Hepatocyte (in vitro differentiated cells): ENCODE results near the gene TH. TPM values are rescaled to one million over a fixed set of nuclear protein-coding genes. Genes with fewer than 3 reads are reported as not detected.

ENCODE experiments used
- DNase-seq: peaks from one replicate; pipeline ENCODE4 v3.0.0-alpha.2; 2016; ENCODE audit warnings: low spot score
- H2AFZ ChIP-seq: fragments of 200-600 bp; sonication (generic); 2 replicates; pipeline ENCODE4 v1.6.0; 2016; ENCODE audit warnings: antibody characterized with exemption, mild to moderate bottlenecking
- H3K27ac ChIP-seq: fragments of 200-600 bp; sonication (generic); 2 replicates; pipeline ENCODE4 v1.5.1; 2016; ENCODE audit warnings: mild to moderate bottlenecking
- H3K27me3 ChIP-seq: fragments of 200-600 bp; sonication (generic); 2 replicates; pipeline ENCODE4 v1.6.1; 2016
- H3K36me3 ChIP-seq: fragments of 200-600 bp; sonication (generic); replicated peaks from 2 replicates; pipeline ENCODE4 v1.5.1; 2016; ENCODE audit warnings: low read depth; ENCODE audit not compliant: insufficient read depth
- H3K4me1 ChIP-seq: fragments of 200-600 bp; sonication (generic); 2 replicates; pipeline ENCODE4 v1.5.1; 2016; ENCODE audit warnings: mild to moderate bottlenecking, moderate library complexity; ENCODE audit not compliant: insufficient read depth
- H3K4me2 ChIP-seq: fragments of 200-600 bp; sonication (generic); 2 replicates; pipeline ENCODE4 v1.6.0; 2016
- H3K4me3 ChIP-seq: fragments of 200-600 bp; sonication (generic); 2 replicates; pipeline ENCODE4 v1.5.1; 2016; ENCODE audit warnings: mild to moderate bottlenecking
- H3K79me2 ChIP-seq: fragments of 200-600 bp; sonication (generic); 2 replicates; pipeline ENCODE4 v1.6.0; 2017; ENCODE audit warnings: mild to moderate bottlenecking
- H3K9me2 ChIP-seq: fragments of 200-600 bp; sonication (generic); replicated peaks from 2 replicates; pipeline ENCODE4 v1.6.0; 2017; ENCODE audit warnings: mild to moderate bottlenecking; ENCODE audit not compliant: insufficient read depth
- H3K9me3 ChIP-seq: fragments of 200-600 bp; sonication (generic); 2 replicates; pipeline ENCODE4 v1.5.1; 2016; ENCODE audit warnings: low read depth, mild to moderate bottlenecking
- H4K20me1 ChIP-seq: fragments of 200-600 bp; sonication (generic); 2 replicates; pipeline ENCODE4 v1.6.0; 2016; ENCODE audit warnings: mild to moderate bottlenecking; ENCODE audit not compliant: insufficient read depth, poor library complexity, severe bottlenecking
- EZH2 ChIP-seq: fragments of 200-600 bp; sonication (generic); IDR thresholded peaks from 2 replicates; pipeline ENCODE4 v1.6.1; 2016; ENCODE audit warnings: antibody characterized with exemption, mild to moderate bottlenecking, borderline replicate concordance
- EZH2phosphoT487 ChIP-seq: fragments of 200-600 bp; sonication (generic); IDR thresholded peaks from one replicate; pipeline ENCODE4 v1.6.1; 2018; ENCODE audit warnings: antibody characterized with exemption, mild to moderate bottlenecking, low read depth, moderate library complexity; ENCODE audit not compliant: unreplicated experiment, severe bottlenecking
- WGBS: methylation state at CpG from one replicate; pipeline ENCODE4 v1.1.6; 2016; ENCODE audit warnings: low lambda C conversion rate; ENCODE audit errors: missing lambda C conversion rate; 5-methylcytosine and 5-hydroxymethylcytosine counted together
- polyA plus RNA-seq: library from polyadenylated mRNA; unstranded; fragments of >200 nt; fragmentation: Nextera tagmentation; extraction: Ambion mirVana; gene quantifications from 2 replicates; pipeline ENCODE4 v1.2.1, GENCODE V29; 2016
- total RNA-seq: library from RNA; depleted of rRNA; stranded (reverse); fragments of >200 nt; gene quantifications from 2 replicates; pipeline ENCODE4 v1.2.3, GENCODE V29; 2014
- TF ChIP-seq, protein P1 (sequence below): fragments of 200-600 bp; sonication (generic); IDR thresholded peaks from 2 replicates; pipeline ENCODE4 v1.5.1; 2016; ENCODE audit warnings: antibody characterized with exemption, mild to moderate bottlenecking; ENCODE audit not compliant: poor library complexity

TH gene
- total and polyA plus RNA-seq, 2 experiments from 2014 or later, result 2.6 to 15.3 TPM

DNA sequence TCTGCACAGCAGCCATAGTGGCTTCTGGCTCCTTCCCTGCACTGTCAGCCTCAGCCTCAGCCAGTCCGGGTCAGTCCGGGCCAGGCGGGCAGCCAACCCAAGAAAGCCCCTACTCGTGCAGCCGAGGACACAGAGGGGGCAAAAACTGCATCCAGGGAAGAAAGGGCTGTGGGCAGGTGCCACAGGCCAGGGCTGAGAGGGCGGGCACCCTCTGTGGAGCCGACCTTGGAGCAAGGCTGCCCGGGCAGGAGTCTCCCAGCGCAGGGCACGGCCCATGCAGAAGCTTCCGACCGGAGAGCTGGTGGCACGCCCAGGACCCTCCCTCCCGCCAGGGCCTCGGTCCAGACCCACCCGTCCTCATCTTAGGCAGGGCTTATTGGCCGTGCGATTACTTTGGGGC is 10.5 kb upstream of the TH start:
- Histone ChIP-seq H3K27me3 (no peaks in the 10 kb centered on the region), H3K4me1 (peaks cover 9% of the 10 kb centered on the region)

DNA sequence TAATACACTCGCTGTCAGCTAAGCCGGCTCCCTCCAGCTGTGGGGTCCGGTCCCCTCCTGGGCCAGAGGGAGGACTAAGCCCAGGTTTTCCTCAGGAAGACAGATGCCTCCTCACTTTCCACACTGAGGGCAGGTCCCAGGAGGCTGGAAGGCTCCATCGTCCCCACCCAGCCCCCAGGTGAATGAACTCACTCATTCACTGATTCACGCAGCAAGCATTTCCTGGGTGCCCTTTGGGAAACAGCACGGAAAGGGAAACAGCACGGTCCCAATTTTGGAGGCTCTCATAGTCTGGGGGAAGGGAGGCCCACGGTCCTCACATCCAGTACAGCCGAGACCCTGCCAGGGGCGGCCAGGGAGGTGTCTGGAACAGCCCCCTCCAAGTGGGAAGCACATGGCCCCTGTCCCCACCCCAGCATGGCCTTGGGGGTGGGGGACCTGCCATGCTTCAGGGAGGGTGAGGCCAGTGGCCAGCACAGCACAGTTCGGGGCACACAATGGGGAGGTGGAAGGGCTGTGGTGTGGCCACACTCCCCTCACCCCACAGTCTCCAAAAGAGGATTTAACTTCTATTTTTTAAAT is 9.3 kb upstream of the TH start:
- Histone ChIP-seq H3K4me1 (peaks cover 9% of the 10 kb centered on the region), H3K36me3 (no peaks in the 10 kb centered on the region), H3K79me2 (no peaks in the 10 kb centered on the region), H4K20me1 (no peaks in the 10 kb centered on the region), H3K27ac (no peak overlapping the region), H3K4me3 (no peak overlapping the region), H3K27me3 (no peaks in the 10 kb centered on the region), H3K9me2 (no peaks in the 10 kb centered on the region), H2AFZ (no peak overlapping the region), H3K9me3 (no peaks in the 10 kb centered on the region), H3K4me2 (no peak overlapping the region)
- no peak for DNase-seq
- TF ChIP-seq EZH2 (no peak), EZH2phosphoT487 (no peak)
- TF ChIP-seq, protein P1, sequence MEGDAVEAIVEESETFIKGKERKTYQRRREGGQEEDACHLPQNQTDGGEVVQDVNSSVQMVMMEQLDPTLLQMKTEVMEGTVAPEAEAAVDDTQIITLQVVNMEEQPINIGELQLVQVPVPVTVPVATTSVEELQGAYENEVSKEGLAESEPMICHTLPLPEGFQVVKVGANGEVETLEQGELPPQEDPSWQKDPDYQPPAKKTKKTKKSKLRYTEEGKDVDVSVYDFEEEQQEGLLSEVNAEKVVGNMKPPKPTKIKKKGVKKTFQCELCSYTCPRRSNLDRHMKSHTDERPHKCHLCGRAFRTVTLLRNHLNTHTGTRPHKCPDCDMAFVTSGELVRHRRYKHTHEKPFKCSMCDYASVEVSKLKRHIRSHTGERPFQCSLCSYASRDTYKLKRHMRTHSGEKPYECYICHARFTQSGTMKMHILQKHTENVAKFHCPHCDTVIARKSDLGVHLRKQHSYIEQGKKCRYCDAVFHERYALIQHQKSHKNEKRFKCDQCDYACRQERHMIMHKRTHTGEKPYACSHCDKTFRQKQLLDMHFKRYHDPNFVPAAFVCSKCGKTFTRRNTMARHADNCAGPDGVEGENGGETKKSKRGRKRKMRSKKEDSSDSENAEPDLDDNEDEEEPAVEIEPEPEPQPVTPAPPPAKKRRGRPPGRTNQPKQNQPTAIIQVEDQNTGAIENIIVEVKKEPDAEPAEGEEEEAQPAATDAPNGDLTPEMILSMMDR, result no peak
- WGBS, result 80% methylated on average over 11 of the region's 11 CpGs

More for the DNA sequence above, 10.5 kb upstream of the TH start:
- Histone ChIP-seq H2AFZ (no peak overlapping the region), H3K27ac (no peak overlapping the region), H3K9me3 (no peaks in the 10 kb centered on the region), H3K79me2 (no peaks in the 10 kb centered on the region), H3K4me2 (no peak overlapping the region), H3K36me3 (no peaks in the 10 kb centered on the region), H3K9me2 (no peaks in the 10 kb centered on the region), H3K4me3 (no peak overlapping the region), H4K20me1 (no peaks in the 10 kb centered on the region)
- TF ChIP-seq, protein P1, result no peak
- no peak for TF ChIP-seq EZH2
- TF ChIP-seq EZH2phosphoT487, result no peak
- WGBS, result 93% methylated on average over 18 of the region's 18 CpGs
- no peak for DNase-seq

DNA sequence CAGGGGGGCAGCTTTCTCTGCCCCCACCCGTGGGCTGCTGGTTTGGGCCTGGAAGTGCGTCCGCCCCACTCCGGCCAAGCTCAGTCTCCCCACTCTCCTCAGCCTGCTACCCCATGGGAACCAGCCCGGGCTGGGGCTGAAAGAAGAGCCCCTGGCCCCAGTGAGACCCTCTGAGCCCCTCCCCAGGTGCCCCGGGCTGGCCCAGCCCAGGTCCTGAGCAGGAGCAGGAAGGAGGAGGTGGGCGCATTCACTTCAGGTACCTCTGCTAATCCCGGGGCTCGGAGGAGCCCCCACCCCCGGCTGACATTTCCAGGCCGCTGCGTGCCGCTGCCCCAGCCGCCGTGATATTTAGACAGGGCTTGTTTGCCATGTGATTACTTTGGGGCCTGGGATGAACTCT is 8.7 kb upstream of the TH start:
- WGBS, result 72% methylated on average over 12 of the region's 15 CpGs

More for the DNA sequence above, 8.7 kb upstream of the TH start:
- H3K79me2 ChIP-seq, result no peaks in the 10 kb centered on the region
- H3K27me3 ChIP-seq, result no peaks in the 10 kb centered on the region
- no peak overlapping the region for H3K27ac ChIP-seq
- no peaks in the 10 kb centered on the region for H3K9me3 ChIP-seq
- no peaks in the 10 kb centered on the region for H4K20me1 ChIP-seq
- no peak overlapping the region for H2AFZ ChIP-seq
- no peaks in the 10 kb centered on the region for H3K36me3 ChIP-seq
- H3K4me1 ChIP-seq, result peaks cover 9% of the 10 kb centered on the region
- TF ChIP-seq EZH2phosphoT487 (no peak), EZH2 (no peak)
- TF ChIP-seq, protein P1, result no peak
- H3K4me3 ChIP-seq, result no peak overlapping the region
- H3K9me2 ChIP-seq, result no peaks in the 10 kb centered on the region
- DNase-seq, result no peak
- H3K4me2 ChIP-seq, result no peak overlapping the region
